Astrocyte (in vitro differentiated cells and primary cell): ENCODE measurements around the gene RHO. TPM values are rescaled to one million over a fixed set of nuclear protein-coding genes. Genes with fewer than 3 reads are reported as not detected.

Source experiments
- DNase-seq: peaks from one replicate; pipeline ENCODE4 v3.0.0-alpha.2; 2010; ENCODE audit warnings: low read depth
- FAIRE-seq: peaks from 2 replicates; lab custom pipeline; 2011; peaks lifted over from hg19 to GRCh38; lab: Jason Lieb, UNC
- H2AFZ ChIP-seq: 2 replicates; pipeline ENCODE4 v1.6.0; 2012; ENCODE audit warnings: low read depth, low read length, inconsistent platforms
- H3K27ac ChIP-seq: 2 replicates; pipeline ENCODE4 v1.5.1; 2011; ENCODE audit warnings: low read depth, low read length, inconsistent platforms
- H3K27me3 ChIP-seq: 2 replicates; pipeline ENCODE4 v1.6.0; 2011; ENCODE audit warnings: low read length, inconsistent platforms; ENCODE audit not compliant: insufficient read depth
- H3K36me3 ChIP-seq: 2 replicates; pipeline ENCODE4 v1.5.1; 2011; ENCODE audit warnings: low read length, inconsistent platforms; ENCODE audit not compliant: insufficient read depth
- H3K4me1 ChIP-seq: 2 replicates; pipeline ENCODE4 v1.5.1; 2011; ENCODE audit warnings: low read length, inconsistent platforms; ENCODE audit not compliant: insufficient read depth
- H3K4me2 ChIP-seq: 2 replicates; pipeline ENCODE4 v1.6.0; 2012; ENCODE audit warnings: low read length, inconsistent platforms
- H3K4me3 ChIP-seq: 2 replicates; pipeline ENCODE4 v1.5.1; 2011; ENCODE audit warnings: low read depth, mild to moderate bottlenecking, low read length, inconsistent platforms; ENCODE audit not compliant: insufficient read depth
- H3K79me2 ChIP-seq: 2 replicates; pipeline ENCODE4 v1.6.0; 2012; ENCODE audit warnings: mild to moderate bottlenecking, low read length, inconsistent platforms; ENCODE audit not compliant: insufficient read depth
- H3K9ac ChIP-seq: 2 replicates; pipeline ENCODE4 v1.6.0; 2012; ENCODE audit warnings: mild to moderate bottlenecking, low read length, inconsistent platforms
- H3K9me3 ChIP-seq: 2 replicates; pipeline ENCODE4 v1.5.1; 2012; ENCODE audit warnings: low read depth, mild to moderate bottlenecking, low read length, inconsistent platforms; ENCODE audit not compliant: insufficient read depth
- H4K20me1 ChIP-seq: 2 replicates; pipeline ENCODE4 v1.6.0; 2012; ENCODE audit warnings: low read length, inconsistent platforms; ENCODE audit not compliant: insufficient read depth
- H3K27ac Mint-ChIP-seq: one replicate; pipeline ENCODE4 v1.8.0; 2021; ENCODE audit warnings: mild to moderate bottlenecking, mixed read lengths; ENCODE audit not compliant: unreplicated experiment
- H3K27me3 Mint-ChIP-seq: one replicate; pipeline ENCODE4 v1.8.0; 2021; ENCODE audit warnings: low read depth, mixed read lengths; ENCODE audit not compliant: unreplicated experiment
- H3K36me3 Mint-ChIP-seq: one replicate; pipeline ENCODE4 v1.8.0; 2021; ENCODE audit warnings: low read depth, mixed read lengths; ENCODE audit not compliant: unreplicated experiment
- H3K4me1 Mint-ChIP-seq: one replicate; pipeline ENCODE4 v1.8.0; 2021; ENCODE audit warnings: low read depth, mixed read lengths; ENCODE audit not compliant: unreplicated experiment
- H3K4me3 Mint-ChIP-seq: one replicate; pipeline ENCODE4 v1.8.0; 2021; ENCODE audit warnings: mild to moderate bottlenecking, moderate library complexity, mixed read lengths; ENCODE audit not compliant: unreplicated experiment
- H3K9me3 Mint-ChIP-seq: one replicate; pipeline ENCODE4 v1.8.0; 2021; ENCODE audit warnings: mild to moderate bottlenecking, mixed read lengths; ENCODE audit not compliant: unreplicated experiment
- EZH2 ChIP-seq: IDR thresholded peaks from 2 replicates; pipeline ENCODE4 v1.6.1; 2012; ENCODE audit warnings: mild to moderate bottlenecking, low read length, inconsistent platforms; ENCODE audit not compliant: insufficient read depth
- total RNA-seq: library from RNA; stranded (reverse); gene quantifications from 2 replicates; pipeline ENCODE4 v1.2.1, GENCODE V29; 2021
- TF ChIP-seq, protein P1 (sequence below): IDR thresholded peaks from 2 replicates; pipeline ENCODE4 v1.5.1; 2011; ENCODE audit warnings: low read depth, mild to moderate bottlenecking, inconsistent platforms, low read length, moderate library complexity; ENCODE audit not compliant: insufficient read depth

The RHO gene
- total RNA-seq, 1 donor from 2014 or later, result not detected

DNA sequence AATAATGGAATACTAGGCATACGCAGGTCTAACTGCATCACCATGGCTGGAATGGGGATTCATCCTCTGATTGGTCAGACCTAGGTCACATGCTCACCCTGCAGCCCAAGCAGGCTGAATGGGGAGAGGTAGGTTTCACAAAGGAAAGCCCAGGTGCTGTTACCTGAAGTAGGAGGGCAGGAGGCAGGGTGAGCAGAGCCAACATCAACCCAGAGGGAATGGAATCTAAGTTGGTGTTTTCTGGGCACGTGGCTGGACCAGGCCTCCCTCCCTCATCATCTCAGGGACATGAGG, 7.9 kb downstream of the RHO start:
- Histone ChIP-seq H3K79me2 (no peaks in the 10 kb centered on the region), H3K9me3 (no peaks in the 10 kb centered on the region), H2AFZ (no peak overlapping the region), H3K9ac (no peak overlapping the region), H3K27me3 (no peaks in the 10 kb centered on the region), H3K27ac (no peak overlapping the region), H3K4me1 (no peaks in the 10 kb centered on the region), H3K4me3 (no peak overlapping the region), H4K20me1 (no peaks in the 10 kb centered on the region), H3K4me2 (no peak overlapping the region), H3K36me3 (no peaks in the 10 kb centered on the region)
- peaks cover 16% of the 10 kb centered on the region for H3K4me1 Mint-ChIP-seq
- no peaks in the 10 kb centered on the region for H3K36me3 Mint-ChIP-seq
- no peak for TF ChIP-seq EZH2
- TF ChIP-seq, protein P1, sequence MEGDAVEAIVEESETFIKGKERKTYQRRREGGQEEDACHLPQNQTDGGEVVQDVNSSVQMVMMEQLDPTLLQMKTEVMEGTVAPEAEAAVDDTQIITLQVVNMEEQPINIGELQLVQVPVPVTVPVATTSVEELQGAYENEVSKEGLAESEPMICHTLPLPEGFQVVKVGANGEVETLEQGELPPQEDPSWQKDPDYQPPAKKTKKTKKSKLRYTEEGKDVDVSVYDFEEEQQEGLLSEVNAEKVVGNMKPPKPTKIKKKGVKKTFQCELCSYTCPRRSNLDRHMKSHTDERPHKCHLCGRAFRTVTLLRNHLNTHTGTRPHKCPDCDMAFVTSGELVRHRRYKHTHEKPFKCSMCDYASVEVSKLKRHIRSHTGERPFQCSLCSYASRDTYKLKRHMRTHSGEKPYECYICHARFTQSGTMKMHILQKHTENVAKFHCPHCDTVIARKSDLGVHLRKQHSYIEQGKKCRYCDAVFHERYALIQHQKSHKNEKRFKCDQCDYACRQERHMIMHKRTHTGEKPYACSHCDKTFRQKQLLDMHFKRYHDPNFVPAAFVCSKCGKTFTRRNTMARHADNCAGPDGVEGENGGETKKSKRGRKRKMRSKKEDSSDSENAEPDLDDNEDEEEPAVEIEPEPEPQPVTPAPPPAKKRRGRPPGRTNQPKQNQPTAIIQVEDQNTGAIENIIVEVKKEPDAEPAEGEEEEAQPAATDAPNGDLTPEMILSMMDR, result no peak
- H3K27me3 Mint-ChIP-seq, result peaks cover 3% of the 10 kb centered on the region
- no peak overlapping the region for H3K27ac Mint-ChIP-seq
- DNase-seq (no peak), FAIRE-seq (no peak)
- H3K4me3 Mint-ChIP-seq, result no peak overlapping the region
- H3K9me3 Mint-ChIP-seq, result no peaks in the 10 kb centered on the region

DNA sequence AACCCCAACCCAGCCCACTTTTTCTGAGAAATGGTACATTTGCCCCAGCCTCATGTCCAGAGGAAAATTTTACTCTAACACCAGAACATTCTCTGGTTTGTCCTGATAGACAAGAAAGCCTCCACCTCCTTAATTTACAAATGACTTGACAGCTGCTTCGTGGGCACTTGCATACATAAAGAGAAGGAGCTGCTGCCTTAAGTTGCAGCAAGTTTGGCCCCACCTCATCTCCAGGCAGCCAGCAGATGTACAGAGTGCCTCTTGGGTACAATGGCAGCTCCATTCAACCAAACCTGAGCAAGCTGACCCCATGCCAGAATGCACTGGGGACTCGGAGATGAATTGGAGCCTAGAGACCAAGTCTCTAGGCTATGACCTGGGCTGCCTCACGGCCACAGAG, 8.4 kb downstream of the RHO start:
- Mint-ChIP-seq H3K4me3 (no peak overlapping the region), H3K4me1 (peaks cover 16% of the 10 kb centered on the region), H3K27ac (no peak overlapping the region), H3K27me3 (peaks cover 3% of the 10 kb centered on the region), H3K36me3 (no peaks in the 10 kb centered on the region), H3K9me3 (no peaks in the 10 kb centered on the region)
- H3K4me1 ChIP-seq, result no peaks in the 10 kb centered on the region
- no peaks in the 10 kb centered on the region for H3K27me3 ChIP-seq
- no peaks in the 10 kb centered on the region for H3K9me3 ChIP-seq
- H3K27ac ChIP-seq, result no peak overlapping the region
- no peaks in the 10 kb centered on the region for H3K79me2 ChIP-seq
- no peak overlapping the region for H3K9ac ChIP-seq
- no peak for DNase-seq
- no peak for FAIRE-seq
- no peak overlapping the region for H2AFZ ChIP-seq
- H4K20me1 ChIP-seq, result no peaks in the 10 kb centered on the region
- TF ChIP-seq EZH2, result no peak
- no peak overlapping the region for H3K4me2 ChIP-seq
- H3K4me3 ChIP-seq, result no peak overlapping the region
- no peaks in the 10 kb centered on the region for H3K36me3 ChIP-seq

DNA sequence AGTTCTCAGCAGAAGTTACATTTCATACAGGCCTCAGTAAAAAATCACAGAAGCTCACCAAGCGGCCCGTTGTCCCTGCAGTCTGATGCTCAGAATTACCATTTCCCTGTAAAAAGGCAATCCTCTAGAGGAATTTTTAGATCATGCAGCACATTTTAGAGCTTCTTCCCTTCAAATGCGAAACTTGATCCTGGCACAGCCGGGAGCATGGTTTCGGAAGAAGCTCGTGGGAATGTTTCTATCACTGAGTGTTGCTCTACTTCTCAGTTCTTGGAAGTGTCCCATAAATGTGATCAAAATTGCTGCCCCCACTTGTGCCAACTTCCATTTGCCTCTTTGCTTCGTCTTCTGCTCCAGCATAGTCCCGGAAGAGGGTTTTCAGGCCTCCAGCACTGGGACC, 10.8 kb downstream of the RHO start:
- FAIRE-seq, result no peak
- H3K27me3 Mint-ChIP-seq, result peaks cover 7% of the 10 kb centered on the region
- no peaks in the 10 kb centered on the region for H3K36me3 Mint-ChIP-seq
- Histone ChIP-seq H3K27ac (no peak overlapping the region), H3K9me3 (no peaks in the 10 kb centered on the region), H3K9ac (no peak overlapping the region), H3K79me2 (no peaks in the 10 kb centered on the region), H3K27me3 (no peaks in the 10 kb centered on the region), H3K4me1 (no peaks in the 10 kb centered on the region), H3K4me3 (no peak overlapping the region), H3K4me2 (no peak overlapping the region), H2AFZ (no peak overlapping the region), H3K36me3 (no peaks in the 10 kb centered on the region), H4K20me1 (no peaks in the 10 kb centered on the region)
- H3K9me3 Mint-ChIP-seq, result no peaks in the 10 kb centered on the region
- H3K27ac Mint-ChIP-seq, result no peak overlapping the region
- peaks cover 12% of the 10 kb centered on the region for H3K4me1 Mint-ChIP-seq
- no peak overlapping the region for H3K4me3 Mint-ChIP-seq
- DNase-seq, result no peak
- no peak for TF ChIP-seq EZH2
- TF ChIP-seq, protein P1, result no peak
